Stimulated activated CD4-positive, alpha-beta T cell treated with anti-CD3 and anti-CD28 coated beads, Interleukin-2, amount 100 ng/mL, for 48 hours (primary cell): ENCODE results near the gene NRN1.
"Not testable (repeated sequence)": the region's sequence is repeated elsewhere in the genome, so short reads cannot be mapped to it uniquely, and the experiment has no call there.

Experiments used
- DNase-seq, 2 donors: peaks; one replicate each; pipeline ENCODE4 v3.0.0-alpha.2; 2020

The NRN1 gene

GRCh38 chr6:6006428-6007365, at the start of gene NRN1:
Gene NRN1 (minus strand): TSS chr6:6006925. CDS start chr6:6006749, 176 bp downstream.
- DNase-seq = no peak

GRCh38 chr6:6052216-6052615, 45.5 kb upstream of the NRN1 start:
- no peak for DNase-seq

- no peak for DNase-seq
Measured at GRCh38 chr6:6046716-6047115, 40.0 kb upstream of the NRN1 start.

- DNase-seq = no peak
Measured at GRCh38 chr6:6039946-6040509, 33.3 kb upstream of the NRN1 start.

- DNase-seq = no peak
Measured at GRCh38 chr6:6037179-6037578, 30.5 kb upstream of the NRN1 start.

GRCh38 chr6:6033858-6034257, 27.1 kb upstream of the NRN1 start:
- DNase-seq = no peak

- DNase-seq = no peak
Measured at GRCh38 chr6:6026513-6027205, 19.9 kb upstream of the NRN1 start.

GRCh38 chr6:6025736-6026135, 19.0 kb upstream of the NRN1 start:
- DNase-seq = no peak

- no peak for DNase-seq
Measured at GRCh38 chr6:6024220-6024619, 17.5 kb upstream of the NRN1 start.

- not testable (repeated sequence) for DNase-seq
Measured at GRCh38 chr6:6022841-6023240, 16.1 kb upstream of the NRN1 start.

GRCh38 chr6:6008648-6009421, 2.1 kb upstream of the NRN1 start:
- DNase-seq = peak in 1 of 2 donors; percentile 55

GRCh38 chr6:6008089-6008647, 1.4 kb upstream of the NRN1 start:
- DNase-seq = no peak

- DNase-seq = no peak
Measured at GRCh38 chr6:6007366-6008088, 802 bp upstream of the NRN1 start.

GRCh38 chr6:6006006-6006427, 708 bp downstream of the NRN1 start:
- no peak for DNase-seq

- no peak for DNase-seq
Measured at GRCh38 chr6:6005051-6006005, 1.4 kb downstream of the NRN1 start.

GRCh38 chr6:6004390-6004995, 2.2 kb downstream of the NRN1 start:
- DNase-seq = no peak

GRCh38 chr6:6003621-6004366, 2.9 kb downstream of the NRN1 start:
- no peak for DNase-seq

- no peak for DNase-seq
Measured at GRCh38 chr6:6002848-6003620, 3.7 kb downstream of the NRN1 start.
